Liver (tissue), 9 donors: Measurements from ENCODE around the gene PRKD1. TPM values are rescaled to one million over a fixed set of nuclear protein-coding genes. Genes with fewer than 3 reads are reported as not detected.

Experiments used
- DNase-seq: peaks from one replicate; pipeline ENCODE4 v3.0.0-alpha.2; 2017; ENCODE audit warnings: low spot score
- H3K27ac ChIP-seq, 2 donors: one replicate each; pipeline ENCODE4 v1.7.0; 2013; ENCODE audit warnings: inconsistent platforms in 2 of 2, low read length in 2 of 2, control low read depth in 1 of 2, low read depth in 1 of 2, mild to moderate bottlenecking in 1 of 2
- H3K27me3 ChIP-seq, 4 donors: one replicate each; pipeline versions ENCODE4 v1.6.1 to v1.7.0; 2013; ENCODE audit warnings: low read length in 3 of 4, inconsistent platforms in 1 of 4, mild to moderate bottlenecking in 1 of 4, moderate library complexity in 1 of 4; ENCODE audit not compliant: control insufficient read depth in 4 of 4, insufficient read depth in 4 of 4
- H3K36me3 ChIP-seq, 4 donors: one replicate each; pipeline versions ENCODE4 v1.6.1 to v1.7.0; 2013; ENCODE audit warnings: low read length in 3 of 4, mild to moderate bottlenecking in 3 of 4, low read depth in 1 of 4, moderate library complexity in 1 of 4; ENCODE audit not compliant: control insufficient read depth in 4 of 4, insufficient read depth in 3 of 4
- H3K4me1 ChIP-seq, 4 donors: one replicate each; pipeline versions ENCODE4 v1.6.1 to v1.7.0; 2013; ENCODE audit warnings: low read length in 3 of 4, mild to moderate bottlenecking in 3 of 4, moderate library complexity in 1 of 4; ENCODE audit not compliant: control insufficient read depth in 4 of 4, insufficient read depth in 4 of 4
- H3K4me3 ChIP-seq, 3 donors: one replicate each; pipeline versions ENCODE4 v1.6.1 to v1.7.0; 2013; ENCODE audit warnings: low read length in 3 of 3, control low read depth in 1 of 3, low read depth in 1 of 3, mild to moderate bottlenecking in 1 of 3
- H3K9ac ChIP-seq, 2 donors: one replicate each; pipeline ENCODE4 v1.7.0; 2013; ENCODE audit warnings: low read length in 2 of 2, mild to moderate bottlenecking in 2 of 2, moderate library complexity in 2 of 2, control low read depth in 1 of 2, low read depth in 1 of 2
- H3K9me3 ChIP-seq, 4 donors: one replicate each; pipeline versions ENCODE4 v1.6.1 to v1.7.0; 2013; ENCODE audit warnings: low read length in 3 of 4; ENCODE audit not compliant: control insufficient read depth in 4 of 4
- EGR1 ChIP-seq, 2 donors: IDR thresholded peaks; 2 replicates each; pipeline ENCODE4 v1.6.1; 2016 to 2018; ENCODE audit warnings: antibody characterized with exemption in 2 of 2, low read depth in 2 of 2
- FOXA1 ChIP-seq: IDR thresholded peaks from 2 replicates; pipeline ENCODE4 v1.6.1; 2016; ENCODE audit warnings: antibody characterized with exemption
- FOXA2 ChIP-seq: IDR thresholded peaks from 2 replicates; pipeline ENCODE4 v1.6.1; 2016; ENCODE audit warnings: antibody characterized with exemption
- GABPA ChIP-seq, 2 donors: IDR thresholded peaks in 1 of 2; conservative IDR thresholded peaks in 1 of 2; 2 replicates each; pipeline ENCODE4 v1.6.1; 2016; ENCODE audit warnings: antibody characterized with exemption in 2 of 2, mild to moderate bottlenecking in 1 of 2, moderate library complexity in 1 of 2
- HNF4A ChIP-seq, 2 donors: conservative IDR thresholded peaks; 2 replicates each; pipeline ENCODE4 v1.6.1; 2016; ENCODE audit warnings: antibody characterized with exemption in 2 of 2, mild to moderate bottlenecking in 2 of 2
- JUND ChIP-seq, 2 donors: IDR thresholded peaks; 2 replicates each; pipeline ENCODE4 v1.6.1; 2016; ENCODE audit warnings: antibody characterized with exemption in 2 of 2
- NR2F2 ChIP-seq: IDR thresholded peaks from 2 replicates; pipeline ENCODE4 v1.6.1; 2016; ENCODE audit warnings: antibody characterized with exemption
- RAD21 ChIP-seq, 2 donors: IDR thresholded peaks; 2 replicates each; pipeline ENCODE4 v1.6.1; 2016; ENCODE audit warnings: antibody characterized with exemption in 2 of 2, mild to moderate bottlenecking in 2 of 2
- TAF1 ChIP-seq: conservative IDR thresholded peaks from 2 replicates; pipeline ENCODE4 v1.6.1; 2016; ENCODE audit warnings: antibody characterized with exemption, mild to moderate bottlenecking
- YY1 ChIP-seq: IDR thresholded peaks from 2 replicates; pipeline ENCODE4 v1.6.1; 2016; ENCODE audit warnings: antibody characterized with exemption, mild to moderate bottlenecking
- WGBS: extraction: QIAGEN DNeasy Blood & Tissue Kit; methylation state at CpG from one replicate; pipeline ENCODE4 v1.1.7; 2013; 5-methylcytosine and 5-hydroxymethylcytosine counted together
- polyA plus RNA-seq, 2 donors: library from polyadenylated mRNA; stranded (reverse) in 1 of 2; unstranded in 1 of 2; fragments of 200-250 nt in 1 of 2; fragments of >200 nt in 1 of 2; fragmentation: Nextera tagmentation in 1 of 2; extraction: Ambion mirVana in 1 of 2; gene quantifications; one replicate each; pipeline versions ENCODE4 v1.2.1 to v1.2.3, GENCODE V29; 2013 to 2015
- total RNA-seq, 2 donors: library from RNA; depleted of rRNA; stranded (reverse); fragments of >200 nt; gene quantifications; one replicate each; pipeline ENCODE4 v1.2.3, GENCODE V29; 2014
- TF ChIP-seq, protein P1 (sequence below): IDR thresholded peaks from 2 replicates; pipeline ENCODE4 v1.6.1; 2016; ENCODE audit warnings: antibody characterized with exemption, mild to moderate bottlenecking
- TF ChIP-seq, protein P2 (sequence below): IDR thresholded peaks from 2 replicates; pipeline ENCODE4 v1.6.1; 2016; ENCODE audit warnings: antibody characterized with exemption
- TF ChIP-seq, protein P3 (sequence below): IDR thresholded peaks from 2 replicates; pipeline ENCODE4 v1.6.1; 2016; ENCODE audit warnings: antibody characterized with exemption
- TF ChIP-seq, protein P4 (sequence below): fragments of 150-350 bp; IDR thresholded peaks from 2 replicates; pipeline ENCODE4 v1.5.1; 2017; ENCODE audit warnings: improper control_type of control experiment, low read depth, low read length; ENCODE audit not compliant: missing input control
- TF ChIP-seq, protein P5 (sequence below): IDR thresholded peaks from 2 replicates; pipeline ENCODE4 v1.6.1; 2016; ENCODE audit warnings: antibody characterized with exemption
- donor health status: healthy.
- donor health status: healthy.
- donor health status: healthy.
- donor health status: healthy.
- donor health status: healthy.

Gene PRKD1
- total and polyA plus RNA-seq, 4 donors: 0.85 to 5.0 (median 0.99) TPM

DNA sequence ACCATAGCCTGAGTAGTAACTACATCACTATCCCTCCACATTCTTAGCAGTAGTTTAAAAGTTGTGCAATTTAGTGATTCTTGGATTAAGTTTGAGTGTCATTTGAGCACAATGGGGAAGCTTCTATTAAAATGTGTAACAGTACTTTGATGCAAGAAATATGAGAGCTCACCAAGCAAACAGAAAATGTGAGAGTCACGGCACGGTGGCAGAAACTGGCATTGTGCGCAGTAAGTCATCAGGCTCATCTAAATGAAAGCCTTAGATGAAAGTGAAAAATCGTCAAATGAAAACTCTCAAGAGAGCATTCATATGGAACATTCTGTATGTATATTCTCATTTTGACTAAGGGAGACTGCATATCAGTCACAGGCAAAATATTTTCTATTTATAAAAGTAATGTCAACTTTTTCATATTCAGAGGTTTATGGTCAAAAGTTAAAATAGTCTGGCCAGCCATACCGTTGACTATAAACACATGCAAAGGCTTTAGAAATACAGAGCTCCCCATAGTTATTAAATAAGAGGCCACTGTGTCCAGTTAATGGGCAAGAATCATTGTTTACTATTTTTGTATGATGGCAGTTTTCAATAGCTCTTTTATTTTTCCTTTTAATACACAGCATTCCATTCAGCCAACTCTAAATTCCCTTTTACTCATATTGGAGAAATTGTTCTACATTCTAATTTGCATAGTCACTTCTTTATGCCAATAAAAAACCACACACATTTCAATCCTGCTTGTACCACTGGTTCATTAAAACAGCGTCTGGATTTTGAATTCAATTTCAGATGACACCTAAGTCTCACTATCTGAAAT, 167.9 kb downstream of the PRKD1 start:
- H3K9ac ChIP-seq: no peak overlapping the region
- no peaks in the 10 kb centered on the region for H3K9me3 ChIP-seq
- H3K36me3 ChIP-seq: no peaks in the 10 kb centered on the region
- DNase-seq: no peak
- H3K4me1 ChIP-seq: peaks cover 0 to 1% (median 0%) of the 10 kb centered on the region in 4 donors
- 91% methylated on average over 6 of the region's 6 CpGs for WGBS
- H3K4me3 ChIP-seq: no peak overlapping the region
- TF ChIP-seq YY1 (no peak), HNF4A (conservative IDR thresholded peaks at IDR 0.05) (no peak), JUND (IDR thresholded peaks at IDR 0.05) (no peak), NR2F2 (no peak), FOXA2 (no peak), GABPA (IDR thresholded peaks at IDR 0.05 in 1 of 2, conservative IDR thresholded peaks at IDR 0.05 in 1 of 2) (no peak), EGR1 (IDR thresholded peaks at IDR 0.05; ENCODE audit: low read depth in 2 of 2) (no peak), TAF1 (no peak), FOXA1 (no peak), RAD21 (IDR thresholded peaks at IDR 0.05) (no peak)
- TF ChIP-seq, protein P1, sequence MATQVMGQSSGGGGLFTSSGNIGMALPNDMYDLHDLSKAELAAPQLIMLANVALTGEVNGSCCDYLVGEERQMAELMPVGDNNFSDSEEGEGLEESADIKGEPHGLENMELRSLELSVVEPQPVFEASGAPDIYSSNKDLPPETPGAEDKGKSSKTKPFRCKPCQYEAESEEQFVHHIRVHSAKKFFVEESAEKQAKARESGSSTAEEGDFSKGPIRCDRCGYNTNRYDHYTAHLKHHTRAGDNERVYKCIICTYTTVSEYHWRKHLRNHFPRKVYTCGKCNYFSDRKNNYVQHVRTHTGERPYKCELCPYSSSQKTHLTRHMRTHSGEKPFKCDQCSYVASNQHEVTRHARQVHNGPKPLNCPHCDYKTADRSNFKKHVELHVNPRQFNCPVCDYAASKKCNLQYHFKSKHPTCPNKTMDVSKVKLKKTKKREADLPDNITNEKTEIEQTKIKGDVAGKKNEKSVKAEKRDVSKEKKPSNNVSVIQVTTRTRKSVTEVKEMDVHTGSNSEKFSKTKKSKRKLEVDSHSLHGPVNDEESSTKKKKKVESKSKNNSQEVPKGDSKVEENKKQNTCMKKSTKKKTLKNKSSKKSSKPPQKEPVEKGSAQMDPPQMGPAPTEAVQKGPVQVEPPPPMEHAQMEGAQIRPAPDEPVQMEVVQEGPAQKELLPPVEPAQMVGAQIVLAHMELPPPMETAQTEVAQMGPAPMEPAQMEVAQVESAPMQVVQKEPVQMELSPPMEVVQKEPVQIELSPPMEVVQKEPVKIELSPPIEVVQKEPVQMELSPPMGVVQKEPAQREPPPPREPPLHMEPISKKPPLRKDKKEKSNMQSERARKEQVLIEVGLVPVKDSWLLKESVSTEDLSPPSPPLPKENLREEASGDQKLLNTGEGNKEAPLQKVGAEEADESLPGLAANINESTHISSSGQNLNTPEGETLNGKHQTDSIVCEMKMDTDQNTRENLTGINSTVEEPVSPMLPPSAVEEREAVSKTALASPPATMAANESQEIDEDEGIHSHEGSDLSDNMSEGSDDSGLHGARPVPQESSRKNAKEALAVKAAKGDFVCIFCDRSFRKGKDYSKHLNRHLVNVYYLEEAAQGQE: no peak
- TF ChIP-seq, protein P2, sequence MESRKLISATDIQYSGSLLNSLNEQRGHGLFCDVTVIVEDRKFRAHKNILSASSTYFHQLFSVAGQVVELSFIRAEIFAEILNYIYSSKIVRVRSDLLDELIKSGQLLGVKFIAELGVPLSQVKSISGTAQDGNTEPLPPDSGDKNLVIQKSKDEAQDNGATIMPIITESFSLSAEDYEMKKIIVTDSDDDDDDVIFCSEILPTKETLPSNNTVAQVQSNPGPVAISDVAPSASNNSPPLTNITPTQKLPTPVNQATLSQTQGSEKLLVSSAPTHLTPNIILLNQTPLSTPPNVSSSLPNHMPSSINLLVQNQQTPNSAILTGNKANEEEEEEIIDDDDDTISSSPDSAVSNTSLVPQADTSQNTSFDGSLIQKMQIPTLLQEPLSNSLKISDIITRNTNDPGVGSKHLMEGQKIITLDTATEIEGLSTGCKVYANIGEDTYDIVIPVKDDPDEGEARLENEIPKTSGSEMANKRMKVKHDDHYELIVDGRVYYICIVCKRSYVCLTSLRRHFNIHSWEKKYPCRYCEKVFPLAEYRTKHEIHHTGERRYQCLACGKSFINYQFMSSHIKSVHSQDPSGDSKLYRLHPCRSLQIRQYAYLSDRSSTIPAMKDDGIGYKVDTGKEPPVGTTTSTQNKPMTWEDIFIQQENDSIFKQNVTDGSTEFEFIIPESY: no peak
- TF ChIP-seq, protein P3, sequence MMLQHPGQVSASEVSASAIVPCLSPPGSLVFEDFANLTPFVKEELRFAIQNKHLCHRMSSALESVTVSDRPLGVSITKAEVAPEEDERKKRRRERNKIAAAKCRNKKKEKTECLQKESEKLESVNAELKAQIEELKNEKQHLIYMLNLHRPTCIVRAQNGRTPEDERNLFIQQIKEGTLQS: no peak
- TF ChIP-seq, protein P4, sequence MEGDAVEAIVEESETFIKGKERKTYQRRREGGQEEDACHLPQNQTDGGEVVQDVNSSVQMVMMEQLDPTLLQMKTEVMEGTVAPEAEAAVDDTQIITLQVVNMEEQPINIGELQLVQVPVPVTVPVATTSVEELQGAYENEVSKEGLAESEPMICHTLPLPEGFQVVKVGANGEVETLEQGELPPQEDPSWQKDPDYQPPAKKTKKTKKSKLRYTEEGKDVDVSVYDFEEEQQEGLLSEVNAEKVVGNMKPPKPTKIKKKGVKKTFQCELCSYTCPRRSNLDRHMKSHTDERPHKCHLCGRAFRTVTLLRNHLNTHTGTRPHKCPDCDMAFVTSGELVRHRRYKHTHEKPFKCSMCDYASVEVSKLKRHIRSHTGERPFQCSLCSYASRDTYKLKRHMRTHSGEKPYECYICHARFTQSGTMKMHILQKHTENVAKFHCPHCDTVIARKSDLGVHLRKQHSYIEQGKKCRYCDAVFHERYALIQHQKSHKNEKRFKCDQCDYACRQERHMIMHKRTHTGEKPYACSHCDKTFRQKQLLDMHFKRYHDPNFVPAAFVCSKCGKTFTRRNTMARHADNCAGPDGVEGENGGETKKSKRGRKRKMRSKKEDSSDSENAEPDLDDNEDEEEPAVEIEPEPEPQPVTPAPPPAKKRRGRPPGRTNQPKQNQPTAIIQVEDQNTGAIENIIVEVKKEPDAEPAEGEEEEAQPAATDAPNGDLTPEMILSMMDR: no peak
- TF ChIP-seq, protein P5, sequence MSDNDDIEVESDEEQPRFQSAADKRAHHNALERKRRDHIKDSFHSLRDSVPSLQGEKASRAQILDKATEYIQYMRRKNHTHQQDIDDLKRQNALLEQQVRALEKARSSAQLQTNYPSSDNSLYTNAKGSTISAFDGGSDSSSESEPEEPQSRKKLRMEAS: no peak
- H3K27ac ChIP-seq: no peak overlapping the region
- no peaks in the 10 kb centered on the region for H3K27me3 ChIP-seq
